Right kidney (tissue), 1 donor: ENCODE measurements around the gene BMI1.

Source experiments
- DNase-seq: peaks from one replicate; pipeline ENCODE4 v3.0.0-alpha.2; 2016

The BMI1 gene

GRCh38 chr10:22366771-22367170 lies 45.9 kb downstream of the BMI1 start:
- DNase-seq, result no peak

DNA sequence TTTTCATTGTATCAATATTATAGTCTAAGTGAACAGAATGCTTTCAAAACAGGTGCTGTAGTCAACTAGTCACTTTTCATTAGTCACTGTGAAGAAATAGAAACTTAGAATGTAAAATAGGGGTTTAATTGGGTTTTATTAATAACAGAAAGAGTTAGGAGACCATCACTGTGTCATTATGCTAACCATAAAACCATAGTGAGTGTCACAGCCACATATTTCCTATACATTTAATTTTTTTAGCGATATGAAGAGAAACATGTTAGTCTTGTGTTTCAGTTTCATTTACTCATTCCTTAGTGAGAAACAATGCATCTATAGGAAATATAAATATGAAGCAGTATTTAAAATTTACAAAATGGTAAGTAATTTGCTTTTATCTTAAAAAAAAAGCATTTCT lies 46.6 kb downstream of the BMI1 start:
- DNase-seq, result no peak

DNA sequence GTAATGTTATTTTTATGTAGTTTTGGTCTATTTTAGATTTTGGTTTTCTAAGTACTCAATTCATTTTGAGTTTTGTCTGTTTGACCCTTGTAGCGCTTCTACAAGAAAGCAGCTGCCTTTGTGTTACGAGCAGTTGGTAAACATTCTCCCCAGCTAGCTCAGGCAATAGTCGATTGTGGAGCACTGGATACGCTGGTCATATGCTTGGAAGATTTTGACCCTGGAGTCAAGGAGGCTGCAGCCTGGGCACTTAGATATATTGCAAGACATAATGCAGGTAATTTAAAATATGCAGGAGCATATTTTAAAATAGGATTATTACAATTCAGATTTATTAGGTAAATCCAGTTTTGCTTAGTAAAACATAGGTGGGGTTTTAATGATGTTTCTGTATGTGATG lies 47.5 kb downstream of the BMI1 start:
- DNase-seq, result no peak

- no peak for DNase-seq
Measured at GRCh38 chr10:22368981-22369380, 48.1 kb downstream of the BMI1 start.

GRCh38 chr10:22369434-22370072 lies 48.7 kb downstream of the BMI1 start:
- DNase-seq, result no peak

DNA sequence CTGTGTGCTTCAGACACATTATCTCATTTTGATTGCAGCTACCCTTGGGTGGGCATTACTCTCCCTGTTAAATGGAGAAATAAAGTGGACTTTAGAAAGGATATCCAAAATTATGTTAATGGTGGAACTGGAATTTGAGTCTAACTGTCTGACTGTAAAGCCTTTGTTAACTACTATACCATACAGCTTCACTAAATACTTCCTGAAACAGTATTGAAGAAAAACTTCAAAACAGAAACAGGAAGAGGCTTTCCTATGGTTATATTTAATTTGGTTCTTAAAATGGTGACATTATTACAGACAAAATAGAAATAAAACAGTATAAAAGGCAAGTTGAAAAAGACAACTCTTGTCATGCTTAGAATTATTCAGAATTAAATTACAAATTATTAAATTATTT lies 49.4 kb downstream of the BMI1 start:
- DNase-seq, result no peak

DNA sequence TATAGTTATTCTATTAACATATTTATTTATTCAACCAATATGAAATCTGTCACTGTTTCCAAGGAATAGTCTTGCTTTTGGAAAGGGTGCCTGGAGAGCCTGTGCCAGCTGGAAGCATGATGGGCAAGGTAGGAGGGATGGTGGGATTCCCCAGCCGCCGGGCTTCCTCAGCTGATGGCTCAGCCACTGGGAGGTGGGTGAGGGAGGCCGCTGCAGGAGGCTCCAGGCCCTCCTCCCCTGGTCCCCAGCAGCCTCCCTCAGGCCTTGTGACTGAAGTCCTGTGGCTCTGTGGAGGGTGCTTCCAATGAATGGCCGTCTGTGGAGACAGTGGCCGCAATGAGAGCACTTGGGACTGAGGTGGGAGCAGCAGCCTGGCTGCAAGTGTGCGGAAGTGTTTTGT lies 51.4 kb downstream of the BMI1 start:
- DNase-seq, result no peak

GRCh38 chr10:22372917-22373316 lies 52.0 kb downstream of the BMI1 start:
- no peak for DNase-seq

GRCh38 chr10:22374489-22375126 lies 53.7 kb downstream of the BMI1 start:
- no peak for DNase-seq

- no peak for DNase-seq
Measured at GRCh38 chr10:22379059-22379458, 58.2 kb downstream of the BMI1 start.
